Measurements from ENCODE around the gene BCORL1.
A peak's percentile ranks its signal among the peaks of the same experiment; 100 is the strongest.

The BCORL1 gene

DNA sequence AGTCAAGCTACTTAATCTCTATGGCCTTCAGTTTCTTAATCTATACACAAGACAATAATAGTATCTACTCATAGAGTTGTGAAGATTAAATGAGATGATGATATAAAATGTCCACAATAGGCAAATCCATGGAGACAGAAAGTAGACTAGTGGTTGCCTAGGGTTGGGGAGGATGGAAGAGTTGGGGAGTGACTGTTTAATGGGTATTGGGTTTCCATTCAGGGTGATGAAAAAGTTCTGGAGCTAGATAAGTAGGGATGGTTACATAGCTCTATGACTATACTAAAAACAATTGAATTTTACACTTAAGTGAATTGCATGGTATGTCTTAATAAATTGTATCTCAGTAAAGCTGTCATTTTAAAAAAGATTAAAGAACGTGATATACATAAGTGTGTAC is 35.7 kb downstream of the BCORL1 start:
- no peak for DNase-seq

DNA sequence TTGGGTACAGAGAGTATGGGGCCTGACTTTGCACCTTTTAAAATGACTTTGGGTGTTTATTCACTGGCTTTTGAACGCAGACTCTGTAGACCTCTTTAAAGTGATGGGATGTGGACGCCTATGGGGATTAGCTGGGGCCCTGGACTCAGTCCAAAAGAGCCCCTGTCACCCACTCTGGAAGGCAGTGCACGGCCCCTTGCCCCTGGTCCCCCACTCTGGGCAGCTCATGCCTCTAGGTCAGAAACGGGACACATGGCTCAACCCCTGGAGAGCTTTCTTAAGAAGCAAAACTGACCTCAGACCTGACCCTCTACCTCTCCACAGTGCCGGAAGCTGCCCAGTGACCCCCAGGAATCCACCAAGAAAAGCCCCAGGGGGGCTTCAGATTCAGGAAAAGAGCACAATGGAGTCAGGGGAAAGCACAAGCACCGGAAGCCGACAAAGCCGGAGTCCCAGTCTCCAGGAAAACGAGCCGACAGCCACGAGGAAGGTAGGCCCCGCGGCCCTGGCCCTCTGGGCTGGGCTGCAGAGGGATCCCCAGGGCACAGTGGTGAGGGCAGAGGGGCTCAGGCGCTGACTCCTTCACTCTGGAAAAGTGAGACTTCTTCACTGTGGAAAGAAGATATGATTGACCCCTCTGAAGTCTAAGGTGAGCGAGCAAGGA is 38.4 kb downstream of the BCORL1 start:
- no peak for DNase-seq

DNA sequence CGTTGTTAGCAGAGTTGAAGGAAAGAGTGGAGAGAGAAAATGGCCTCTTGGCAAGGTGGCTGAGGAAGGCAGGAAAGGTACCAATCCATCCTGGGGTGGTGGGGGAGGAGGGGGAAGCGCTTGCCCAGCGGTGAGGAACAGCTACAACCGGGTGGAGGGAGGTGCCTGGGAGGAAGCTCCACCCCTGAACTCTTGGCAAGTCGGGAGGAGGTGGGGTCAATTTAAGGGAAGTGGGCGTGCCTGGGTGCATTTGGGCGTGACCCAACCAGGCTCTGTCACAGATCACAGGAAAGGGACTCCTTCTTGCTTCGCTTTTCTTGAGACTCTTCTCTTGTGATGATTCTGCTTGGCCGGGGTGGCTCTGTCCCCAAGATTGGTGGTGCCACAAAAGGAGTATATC is 41.7 kb downstream of the BCORL1 start:
- peak; percentile 74 for DNase-seq

DNA sequence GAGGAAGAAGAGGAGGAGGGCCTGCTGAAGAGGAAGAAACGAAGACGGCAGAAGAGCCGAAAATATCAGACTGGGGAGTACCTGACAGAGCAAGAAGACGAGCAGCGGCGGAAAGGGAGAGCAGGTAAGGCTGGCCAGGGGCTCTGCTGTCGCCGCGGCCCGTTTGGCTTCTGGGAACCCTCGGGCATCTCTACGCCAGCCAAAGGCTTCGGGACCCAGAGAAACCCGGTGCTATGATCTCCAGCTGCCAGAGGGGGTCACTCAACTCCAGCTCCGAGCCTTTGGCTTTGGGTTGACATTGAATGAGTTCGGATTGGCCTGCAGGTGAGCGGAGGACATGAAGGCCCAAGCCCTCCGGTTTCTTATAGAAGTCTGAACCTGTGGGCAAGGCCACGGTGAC is 42.8 kb downstream of the BCORL1 start:
- no peak for DNase-seq

DNA sequence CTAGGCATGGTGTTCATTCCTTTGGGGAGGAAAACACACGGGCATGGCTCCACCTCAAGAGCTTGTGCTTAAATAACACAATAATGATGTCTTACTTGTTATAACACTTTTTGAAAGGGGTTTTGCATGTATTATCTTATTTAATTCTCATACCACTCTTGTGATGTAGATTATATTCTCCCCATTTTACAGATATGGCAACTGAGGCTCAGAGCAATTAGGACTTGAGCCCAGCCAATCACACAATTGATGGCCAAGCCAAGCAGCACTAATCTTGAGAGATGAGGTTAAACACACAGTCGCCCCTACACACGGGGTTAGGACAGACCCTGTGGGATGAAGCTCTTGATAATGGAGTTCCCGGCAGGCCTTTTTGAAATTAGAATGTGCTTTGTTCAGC is 45.1 kb downstream of the BCORL1 start:
- no peak for DNase-seq

DNA sequence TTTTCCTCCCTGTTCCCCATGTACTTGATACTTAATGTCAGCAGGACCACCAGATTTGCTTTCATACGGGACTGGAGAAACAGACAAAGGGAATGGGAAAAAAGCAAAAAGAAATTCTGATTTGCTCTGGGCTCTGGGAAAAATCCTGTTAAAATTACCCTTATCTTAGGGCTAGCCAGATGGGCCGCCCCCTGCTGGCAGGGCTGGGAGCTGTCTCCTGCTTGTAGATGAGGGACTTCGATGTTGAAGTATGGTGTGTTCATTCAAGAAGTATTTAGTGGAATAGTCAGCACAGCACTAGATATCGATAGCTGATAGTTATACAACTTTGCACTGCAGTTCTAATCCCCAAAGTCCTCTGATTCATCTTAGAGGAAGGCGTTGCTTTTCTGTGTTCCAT is 45.8 kb downstream of the BCORL1 start:
- DNase-seq: peak; percentile 57

DNA sequence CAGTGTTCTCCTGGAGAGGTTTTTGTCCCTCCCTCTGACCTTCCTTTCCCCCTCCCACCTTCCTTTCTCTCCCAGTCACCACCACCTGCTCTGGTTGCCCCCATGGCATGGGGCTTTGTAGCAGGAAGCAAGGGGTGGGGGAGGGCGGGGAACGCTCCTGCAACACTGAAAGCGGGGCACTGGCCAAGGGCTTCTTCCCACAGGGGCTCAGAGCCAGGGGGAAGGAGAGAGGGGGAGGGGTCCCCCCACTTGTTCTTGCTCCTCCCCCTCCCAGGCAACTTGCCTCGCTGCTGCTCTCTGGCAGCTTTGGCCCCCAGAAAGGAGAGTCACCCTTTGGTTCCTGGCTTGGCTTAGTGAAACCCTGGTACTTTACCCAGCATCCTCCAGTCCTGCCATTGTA is 48.4 kb downstream of the BCORL1 start:
- DNase-seq: no peak

DNA sequence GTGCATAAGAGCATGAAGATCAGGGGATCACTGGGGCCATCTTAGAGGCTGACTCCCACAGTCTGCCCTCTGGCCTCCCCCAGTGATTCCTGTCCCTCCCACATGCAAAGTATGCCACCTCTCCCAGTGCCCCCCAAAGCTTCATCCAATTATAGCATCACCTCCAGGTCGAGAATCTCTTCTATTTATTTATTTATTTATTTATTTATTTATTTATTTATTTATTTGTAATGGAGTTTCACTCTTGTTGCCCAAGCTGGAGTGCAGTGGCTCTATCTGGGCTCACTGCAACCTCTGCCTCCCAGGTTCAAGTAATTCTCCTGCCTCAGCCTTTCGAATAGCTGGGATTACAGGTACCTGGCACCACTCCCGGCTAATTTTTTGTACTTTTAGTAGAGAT is 50.1 kb downstream of the BCORL1 start:
- DNase-seq: no peak

DNA sequence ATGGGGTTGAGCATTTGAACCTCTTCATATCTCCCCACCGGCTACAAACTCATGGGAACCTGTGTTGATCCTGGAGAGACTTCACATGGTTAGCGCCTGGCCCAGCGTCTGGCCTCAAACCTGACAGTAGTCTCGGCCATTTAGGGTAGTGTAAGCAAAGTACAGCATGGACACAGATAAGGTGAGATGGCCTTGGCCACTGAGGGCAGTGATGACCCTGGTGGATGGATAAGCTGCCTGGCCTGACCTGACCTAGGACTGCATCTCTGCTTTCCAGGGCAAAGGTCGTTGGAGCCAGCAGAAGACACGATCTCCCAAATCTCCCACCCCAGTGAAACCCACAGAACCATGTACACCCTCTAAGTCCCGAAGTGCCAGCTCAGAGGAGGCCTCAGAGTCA is 51.7 kb downstream of the BCORL1 start:
- DNase-seq: no peak

DNA sequence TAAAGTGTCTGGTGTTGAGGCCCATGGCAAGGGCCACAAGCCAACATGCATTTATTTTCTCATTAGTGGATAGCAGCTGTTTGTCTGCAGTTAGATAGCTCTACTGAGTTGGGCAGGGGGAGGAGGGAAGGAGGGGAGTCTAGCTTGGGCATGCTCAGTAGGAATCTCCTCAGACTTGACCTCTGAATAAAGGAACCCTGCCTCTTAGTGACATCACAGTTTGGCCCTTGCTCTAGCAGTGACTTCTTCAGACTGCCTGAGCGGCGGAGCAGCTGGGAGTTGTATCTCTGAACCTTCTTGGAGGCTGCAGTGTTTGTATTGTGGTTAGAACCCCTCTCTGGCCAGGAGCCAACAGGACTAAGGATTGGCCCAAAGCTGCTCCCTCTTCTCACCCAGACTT is 57.4 kb downstream of the BCORL1 start:
- DNase-seq: no peak

DNA sequence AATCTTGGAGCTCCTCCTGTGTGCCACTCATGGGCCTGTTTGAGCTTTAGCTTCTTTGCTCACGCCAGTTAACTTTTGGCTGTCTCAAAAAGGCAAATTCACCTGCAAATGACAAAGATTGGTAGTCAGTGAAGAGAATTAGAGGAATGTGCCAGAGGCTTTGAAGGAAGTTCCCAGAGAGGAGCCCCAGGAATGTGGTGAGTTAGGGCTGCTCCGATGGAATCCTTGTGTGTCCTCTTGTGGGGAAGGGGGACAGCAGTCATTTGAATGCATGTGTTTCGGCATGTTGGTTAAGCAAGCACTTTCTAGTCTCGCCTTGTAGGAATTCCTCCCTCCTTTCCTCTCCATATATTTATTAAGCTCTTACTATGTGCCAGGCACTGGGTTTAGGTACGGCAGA is 65.0 kb downstream of the BCORL1 start:
- no peak for DNase-seq

DNA sequence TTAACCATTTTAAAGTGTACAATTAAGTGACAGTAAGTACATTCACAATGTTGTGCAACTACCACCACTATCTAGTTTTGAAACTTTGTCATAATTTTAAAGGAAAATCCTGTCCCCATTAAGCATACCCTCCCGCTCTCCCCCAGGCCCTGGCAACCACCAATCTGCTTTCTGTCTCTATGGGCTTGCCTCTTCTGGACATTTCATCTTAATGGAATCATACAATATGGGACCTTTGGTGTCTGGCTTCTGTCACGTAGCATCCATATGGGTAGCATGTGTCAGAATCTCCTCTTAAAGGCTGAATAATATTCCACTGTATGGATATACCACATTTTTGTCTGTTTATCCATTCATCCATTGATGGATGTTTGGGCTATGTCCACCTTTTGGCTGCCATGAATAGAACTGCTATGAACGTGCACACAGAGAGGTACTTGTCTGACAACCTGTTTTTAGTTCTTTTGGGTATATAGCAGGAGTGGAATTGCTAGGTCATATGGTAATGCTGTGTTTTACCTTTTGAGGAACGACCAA is 66.3 kb downstream of the BCORL1 start:
- DNase-seq: no peak

DNA sequence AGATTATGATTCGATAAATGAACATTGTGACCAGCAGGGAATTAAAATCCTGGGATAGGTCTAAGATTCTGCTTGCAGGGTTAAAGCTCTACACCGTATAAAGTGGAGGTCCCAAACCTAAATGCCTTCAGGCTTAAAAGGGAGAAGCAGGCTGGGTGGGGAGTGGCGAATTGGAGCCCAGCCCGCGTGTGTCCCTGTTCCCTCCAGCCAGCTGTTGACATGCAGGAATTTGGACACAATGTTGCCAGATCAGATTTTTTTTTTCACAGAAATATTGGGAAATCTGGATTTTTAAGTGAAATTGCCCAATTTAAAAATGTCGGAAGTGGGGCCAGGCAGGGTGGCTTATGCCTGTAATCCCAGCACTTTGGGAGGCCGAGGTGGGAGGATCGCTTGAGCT is 67.4 kb downstream of the BCORL1 start:
- DNase-seq: no peak

DNA sequence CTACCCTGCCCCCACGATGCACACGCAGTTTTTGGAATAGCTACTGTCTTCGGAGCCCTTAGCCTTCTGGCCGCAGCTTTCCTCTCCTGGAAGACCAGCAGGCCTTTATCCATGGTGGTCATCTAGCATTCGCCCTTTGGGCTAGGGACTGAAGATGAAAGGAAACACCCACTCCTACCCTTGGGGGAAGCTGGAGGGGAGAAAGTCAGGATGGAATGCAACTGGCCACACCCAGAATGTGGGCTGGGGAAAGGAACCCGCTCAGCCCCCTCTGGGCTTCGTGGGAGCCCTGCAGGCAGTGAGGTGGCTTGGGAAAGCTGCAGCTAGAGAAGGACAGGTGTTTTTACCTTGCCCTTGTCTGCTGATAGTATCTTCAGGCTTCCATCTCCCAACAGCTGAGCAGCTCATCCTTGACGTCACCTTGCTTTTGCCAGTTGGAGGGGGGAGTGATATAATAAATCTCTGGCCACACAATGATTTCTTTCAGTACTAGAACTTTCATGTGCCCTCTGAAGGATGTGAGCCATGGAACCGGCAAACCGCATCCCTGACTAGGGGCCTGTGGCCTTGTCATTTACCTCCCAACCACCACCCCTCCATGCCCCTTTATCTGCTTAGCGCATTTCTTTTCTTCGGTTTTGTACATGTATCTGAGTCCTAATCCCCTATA is 68.9 kb downstream of the BCORL1 start:
- no peak for DNase-seq

DNA sequence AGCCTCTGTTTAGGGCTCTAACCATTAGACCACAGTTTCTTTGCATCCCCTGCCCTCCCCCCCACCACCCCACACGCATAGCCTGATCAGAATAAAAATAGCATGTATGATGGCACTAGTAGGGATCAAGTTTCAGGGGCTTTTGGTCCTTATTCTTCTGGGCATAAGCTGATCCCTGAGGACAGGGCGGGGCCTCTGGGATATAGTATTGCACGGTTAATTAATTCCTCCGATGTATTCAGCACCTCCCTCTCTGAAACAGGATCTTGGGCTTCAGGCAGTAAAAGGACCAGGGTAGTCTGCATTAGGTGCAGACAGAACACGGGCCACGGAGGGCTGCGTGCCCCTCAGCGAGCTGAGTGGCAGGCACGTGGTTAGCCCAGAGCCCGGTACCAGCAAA is 70.8 kb downstream of the BCORL1 start:
- DNase-seq: no peak

DNA sequence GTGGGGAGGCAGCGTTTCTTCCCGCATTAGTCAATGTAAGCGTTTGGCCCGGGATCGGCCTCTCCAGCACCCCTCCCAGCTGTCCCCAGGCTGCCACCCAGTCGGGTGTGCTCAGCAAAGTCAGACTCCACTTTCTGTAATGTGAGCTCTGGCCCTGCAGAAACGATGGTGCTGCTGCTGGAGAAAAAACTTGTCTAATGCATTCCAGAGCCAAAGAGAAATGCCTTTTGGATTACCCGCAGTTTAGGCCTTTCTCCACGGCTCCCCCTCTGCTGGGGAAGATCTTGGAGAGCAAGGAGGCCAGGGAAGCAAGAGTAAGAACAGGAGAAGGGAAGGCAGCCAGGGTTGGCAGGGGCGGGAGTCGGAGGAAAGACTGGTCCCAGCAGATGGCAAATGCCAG is 72.7 kb downstream of the BCORL1 start:
- no peak for DNase-seq

DNA sequence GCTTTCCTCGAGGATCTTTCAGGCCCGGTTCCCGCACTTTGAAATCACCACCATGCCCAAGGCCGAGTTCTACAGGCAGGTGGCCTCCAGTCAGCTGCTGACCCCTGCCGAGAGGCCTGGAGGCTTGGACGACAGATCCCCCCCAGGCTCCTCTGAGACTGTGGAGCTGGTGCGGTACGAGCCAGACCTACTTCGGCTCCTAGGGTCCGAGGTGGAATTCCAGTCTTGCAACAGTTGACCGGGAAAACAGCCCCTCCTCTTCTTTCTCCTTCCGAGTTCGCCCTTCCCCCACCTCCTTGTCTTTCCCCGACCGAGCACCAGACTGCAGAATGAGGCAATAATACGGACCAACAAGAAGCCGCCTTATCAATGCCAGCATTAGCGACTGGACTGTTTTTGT is 73.5 kb downstream of the BCORL1 start:
- DNase-seq: no peak

DNA sequence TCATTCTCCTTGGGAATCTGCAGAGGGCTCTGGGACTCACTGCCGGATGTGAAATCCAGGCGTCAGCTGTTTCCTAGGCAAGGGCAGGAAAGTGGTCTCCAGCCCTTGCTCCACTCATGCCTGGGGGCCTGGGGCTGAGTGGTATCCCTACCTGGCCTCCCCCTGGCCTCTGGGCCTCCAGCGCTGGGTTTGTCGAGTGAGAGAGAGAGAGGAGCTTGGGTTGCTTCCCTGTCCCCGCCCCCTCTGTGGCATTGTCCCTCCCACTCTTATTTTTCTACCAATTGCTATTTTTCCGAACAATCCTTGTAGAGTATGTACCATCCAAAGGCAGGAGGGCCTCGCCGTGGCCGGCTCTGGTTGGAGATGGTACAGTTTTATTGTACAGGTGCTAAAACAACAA is 74.8 kb downstream of the BCORL1 start:
- DNase-seq: no peak

DNA sequence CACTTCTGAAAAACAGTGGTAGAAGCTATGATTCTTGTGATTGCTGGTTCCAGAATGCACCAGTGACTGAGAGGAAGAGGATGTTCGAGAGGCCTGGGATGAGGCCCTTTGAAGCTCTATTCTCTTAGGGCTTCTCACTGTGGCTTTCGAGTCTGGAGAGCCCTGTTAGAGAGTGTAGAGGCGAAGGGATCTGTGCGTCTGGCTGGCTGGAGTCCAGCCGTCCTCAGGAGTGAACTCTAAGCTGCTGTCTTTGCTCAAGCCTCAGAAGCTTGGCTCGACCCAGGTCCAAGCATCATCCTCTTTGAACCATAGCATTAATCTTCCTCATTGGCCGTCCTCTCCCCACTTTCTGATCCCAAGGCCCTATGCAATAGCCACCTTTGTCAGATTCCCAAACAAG is 76.2 kb downstream of the BCORL1 start:
- DNase-seq: no peak

DNA sequence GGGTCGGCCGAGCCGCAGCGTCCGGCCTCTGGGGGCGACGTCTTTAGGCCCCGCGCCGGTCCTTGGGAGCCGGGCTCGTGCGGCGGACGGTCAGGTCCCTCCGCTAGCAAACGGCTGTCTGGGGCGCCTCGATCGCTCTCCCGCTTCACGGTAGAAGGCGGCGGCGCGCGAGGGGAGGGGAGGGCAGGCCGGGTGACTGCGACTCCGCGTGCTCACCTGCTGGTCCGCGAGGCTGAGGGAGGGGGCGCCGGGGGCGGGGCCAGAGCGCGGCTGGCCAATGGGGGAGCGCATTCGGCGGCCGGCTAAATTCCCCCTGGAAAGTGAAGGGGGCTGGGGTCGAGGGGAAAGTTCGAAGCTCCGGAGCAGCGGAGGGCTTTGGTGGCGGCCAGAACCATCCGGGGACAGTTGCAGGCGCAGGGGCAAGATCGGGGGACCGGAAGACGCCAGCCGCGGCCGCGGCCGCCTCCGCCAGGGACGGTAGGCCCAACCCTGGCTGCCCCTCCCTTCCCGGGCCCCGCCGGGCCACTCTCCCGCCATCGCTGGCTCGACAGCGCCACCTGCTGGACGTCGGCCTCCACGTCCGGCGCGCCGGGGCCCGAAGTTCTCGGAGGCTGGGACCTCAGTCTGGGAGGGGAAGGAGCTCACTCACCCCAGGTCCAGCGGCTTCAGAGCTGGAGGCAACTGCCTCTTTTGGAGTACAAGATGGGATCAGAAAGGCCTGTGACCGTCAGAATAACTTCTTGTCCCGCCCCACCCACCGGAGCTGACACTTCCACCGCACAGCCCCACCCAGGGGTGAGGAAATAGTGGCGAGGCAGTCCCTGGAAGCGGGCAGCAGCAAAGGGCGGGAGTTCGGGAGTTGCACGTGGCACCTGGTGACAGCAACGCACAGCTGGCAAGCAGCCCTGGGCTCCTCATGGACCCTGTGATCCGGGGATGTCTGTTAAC is 78.0 kb downstream of the BCORL1 start:
- DNase-seq: peak; percentile 91

DNA sequence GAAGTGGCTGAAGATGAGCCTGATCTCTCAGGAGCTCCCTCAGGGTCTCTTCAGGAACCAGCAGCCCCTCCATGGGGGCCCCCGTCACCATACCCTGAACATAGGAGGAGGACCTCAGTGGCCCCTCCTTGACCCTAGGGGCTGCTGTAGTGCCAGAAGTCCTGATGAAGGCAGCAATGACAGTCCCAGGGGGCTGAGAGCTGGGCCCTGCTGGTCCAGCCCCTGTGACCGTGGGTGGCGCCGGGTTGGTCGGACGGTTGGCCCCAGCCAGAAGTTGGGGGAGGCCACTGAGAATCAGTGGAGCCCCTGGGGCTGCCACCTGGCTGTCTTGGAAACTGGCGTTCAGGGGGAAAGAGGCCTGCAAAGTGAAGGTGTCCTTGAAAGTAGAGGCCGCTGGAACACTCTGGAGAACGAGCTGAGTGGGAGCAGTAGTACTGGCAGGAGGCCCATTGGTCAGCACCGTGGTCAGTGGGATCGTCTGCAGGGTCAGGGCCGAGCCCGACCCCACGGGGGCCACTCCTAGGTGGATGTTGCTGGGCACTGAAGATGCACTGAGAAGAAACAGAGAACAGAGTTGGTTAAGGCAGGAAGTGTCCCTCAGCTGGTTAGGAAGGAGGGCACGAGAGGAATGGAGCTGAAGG is 84.7 kb downstream of the BCORL1 start:
- DNase-seq: no peak

DNA sequence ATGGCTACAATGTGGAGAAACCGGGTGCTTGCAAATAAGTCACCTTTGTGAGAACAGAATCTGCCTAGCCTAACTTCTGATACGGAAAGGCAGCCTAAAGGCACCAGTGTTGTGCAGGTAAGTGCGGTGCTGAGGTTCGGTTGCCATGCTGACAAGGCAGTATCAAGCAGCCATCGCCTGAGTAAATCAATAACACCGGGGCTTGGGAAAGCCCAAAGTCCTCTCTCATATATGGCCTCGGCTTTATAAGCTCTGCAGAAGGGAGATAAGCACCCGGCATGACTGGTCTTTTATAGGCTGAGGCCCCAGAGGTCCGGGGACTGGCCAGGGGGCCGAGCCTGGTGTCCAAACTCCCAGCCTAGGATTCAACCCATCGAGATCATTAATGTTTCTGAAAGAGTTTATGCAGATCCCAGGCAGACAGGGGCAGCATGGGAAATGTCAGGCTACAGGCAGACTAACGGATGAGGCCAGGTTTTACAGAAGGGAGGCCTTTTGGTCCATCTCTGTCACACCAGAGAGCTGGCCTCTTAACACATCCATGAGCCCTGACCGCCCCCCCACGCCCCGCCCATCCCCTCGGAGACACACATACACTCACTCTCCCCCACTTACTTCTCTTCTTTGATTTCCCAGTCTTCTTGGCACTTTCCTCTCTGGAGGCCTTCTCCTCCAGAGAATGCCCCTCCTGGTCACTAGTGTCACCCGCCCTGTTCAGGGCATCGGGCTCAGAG is 89.3 kb downstream of the BCORL1 start:
- no peak for DNase-seq

Measured in activated CD4-positive, CD25-positive, alpha-beta regulatory T cell treated with anti-CD3 and anti-CD28 coated beads, Interleukin-2, amount 50 U/mL, for 72 hours (primary cell).